HCT116 (cell line): ENCODE measurements around the gene UBTD2. TPM values are rescaled to one million over a fixed set of nuclear protein-coding genes. Genes with fewer than 3 reads are reported as not detected.

Source experiments
- ATAC-seq: fragments of 200-7000 bp; cut with Tn5 transposase; 2 replicates; pipeline ENCODE4 v1.9.1; 2020; ENCODE audit warnings: mild to moderate bottlenecking, moderate library complexity
- BruUV-seq: library from RNA; stranded (reverse); fragments of 400-500 nt; replicated peaks from 2 replicates; lab custom pipeline; 2021; lab: Mats Ljungman, UMichigan
- CTCF ChIA-PET: fragments of 300-600 bp; sonication (Branson Sonifier 250); formaldehyde crosslinking; loops from one replicate; lab custom pipeline; 2021; ENCODE audit warnings: antibody characterized with exemption; lab: Charles Lee
- POLR2A ChIA-PET: fragments of 300-600, 350-600 bp; sonication (Branson Sonifier 250); formaldehyde crosslinking; loops from one replicate; lab custom pipeline; 2021; ENCODE audit warnings: antibody characterized with exemption; lab: Charles Lee
- RAD21 ChIA-PET, 2 experiments: fragments of 300-600 bp; sonication (Branson Sonifier 250); formaldehyde crosslinking; loops; one replicate each; lab custom pipeline; 2023; ENCODE audit warnings: low total read pairs in 2 of 2; ENCODE audit not compliant: uncharacterized antibody in 2 of 2, unreplicated experiment in 2 of 2, low non-redundant PET in 1 of 2; lab: Charles Lee
- DNase-seq: peaks from one replicate; pipeline ENCODE4 v3.0.0-alpha.2; 2010; ENCODE audit warnings: low read depth, low spot score
- H2AFZ ChIP-seq: fragments of 200-600 bp; shearing (Covaris generic), sonication (generic); 2 replicates; pipeline ENCODE4 v1.6.1; 2017; ENCODE audit warnings: low read depth, mixed run types, mixed read lengths, antibody characterized with exemption, low read length; ENCODE audit not compliant: poor library complexity, severe bottlenecking
- H3K27ac ChIP-seq: 2 replicates; pipeline ENCODE4 v1.5.1; 2012; ENCODE audit warnings: low read depth, low read length
- H3K27me3 ChIP-seq: fragments of 200-600 bp; sonication (generic); 2 replicates; pipeline ENCODE4 v1.6.1; 2016; ENCODE audit warnings: mixed run types, low read length, mixed read lengths; ENCODE audit not compliant: insufficient read depth
- H3K36me3 ChIP-seq, 2 experiments: fragments of 200-500 bp in 1 of 2; fragments of 200-600 bp in 1 of 2; sonication (Bioruptor generic) in 1 of 2; sonication (generic) in 1 of 2; 2 replicates each; pipeline versions ENCODE4 v1.5.1 to v1.6.1; 2014 to 2016; ENCODE audit warnings: low read length in 2 of 2, inconsistent platforms in 1 of 2, mixed read lengths in 1 of 2, mixed run types in 1 of 2; ENCODE audit not compliant: insufficient read depth in 2 of 2, control insufficient read depth in 1 of 2
- H3K4me1 ChIP-seq, 2 experiments: fragments of 200-600 bp in 1 of 2; sonication (generic) in 1 of 2; 2 replicates each; pipeline versions ENCODE4 v1.5.1 to v1.6.1; 2012 to 2017; ENCODE audit warnings: low read length in 2 of 2, inconsistent platforms in 1 of 2, mild to moderate bottlenecking in 1 of 2, mixed read lengths in 1 of 2, mixed run types in 1 of 2, moderate library complexity in 1 of 2; ENCODE audit not compliant: insufficient read depth in 2 of 2, control insufficient read depth in 1 of 2
- H3K4me2 ChIP-seq: fragments of 200-600 bp; sonication (generic); 2 replicates; pipeline ENCODE4 v1.6.1; 2017; ENCODE audit warnings: mixed run types, low read length, mixed read lengths
- H3K4me3 ChIP-seq, 2 experiments: fragments of 200-600 bp in 1 of 2; sonication (generic) in 1 of 2; replicated peaks in 1 of 2; 2 replicates each; pipeline ENCODE4 v1.5.1; 2011 to 2016; ENCODE audit warnings: low read length in 2 of 2, control low read depth in 1 of 2, low read depth in 1 of 2, mild to moderate bottlenecking in 1 of 2, mixed read lengths in 1 of 2, mixed run types in 1 of 2
- H3K79me2 ChIP-seq: fragments of 200-600 bp; sonication (generic); 2 replicates; pipeline ENCODE4 v1.6.1; 2017; ENCODE audit warnings: mild to moderate bottlenecking, mixed run types, low read length, moderate library complexity, mixed read lengths; ENCODE audit not compliant: insufficient read depth
- H3K9ac ChIP-seq: fragments of 200-600 bp; sonication (generic); 2 replicates; pipeline ENCODE4 v1.6.1; 2016; ENCODE audit warnings: low read length, mixed read lengths
- H3K9me2 ChIP-seq: fragments of 200-600 bp; sonication (generic), shearing (Covaris generic); 2 replicates; pipeline ENCODE4 v1.6.1; 2017; ENCODE audit warnings: mixed run types, mild to moderate bottlenecking, moderate library complexity; ENCODE audit not compliant: insufficient read depth
- H3K9me3 ChIP-seq, 2 experiments: fragments of 200-500 bp in 1 of 2; fragments of 200-600 bp in 1 of 2; sonication (Bioruptor generic) in 1 of 2; sonication (generic) in 1 of 2; 2 replicates each; pipeline ENCODE4 v1.6.1; 2014 to 2017; ENCODE audit warnings: low read length in 2 of 2, mixed read lengths in 2 of 2, inconsistent platforms in 1 of 2, low read depth in 1 of 2, mild to moderate bottlenecking in 1 of 2, mixed run types in 1 of 2, moderate library complexity in 1 of 2; ENCODE audit not compliant: control insufficient read depth in 1 of 2, insufficient read depth in 1 of 2
- H4K20me1 ChIP-seq: fragments of 200-600 bp; sonication (generic), shearing (Covaris generic); 2 replicates; pipeline ENCODE4 v1.6.1; 2017; ENCODE audit warnings: mixed run types, mild to moderate bottlenecking, moderate library complexity; ENCODE audit not compliant: insufficient read depth
- CBX3 ChIP-seq: IDR thresholded peaks from 2 replicates; pipeline ENCODE4 v1.6.1; 2012; ENCODE audit warnings: low read depth
- CEBPB ChIP-seq: IDR thresholded peaks from 2 replicates; pipeline ENCODE4 v1.6.1; 2012; ENCODE audit warnings: low read depth
- EGR1 ChIP-seq: IDR thresholded peaks from 2 replicates; pipeline ENCODE4 v1.6.1; 2012; ENCODE audit warnings: low read depth
- ELF1 ChIP-seq: IDR thresholded peaks from 2 replicates; pipeline ENCODE4 v1.6.1; 2012; ENCODE audit warnings: low read depth, borderline replicate concordance
- EZH2 ChIP-seq: fragments of 200-600 bp; sonication (generic); IDR thresholded peaks from 2 replicates; pipeline ENCODE4 v1.6.1; 2017; ENCODE audit warnings: antibody characterized with exemption, mixed run types
- EZH2phosphoT487 ChIP-seq: fragments of 200-600 bp; IDR thresholded peaks from 2 replicates; pipeline ENCODE4 v1.6.1; 2018; ENCODE audit warnings: antibody characterized with exemption, borderline replicate concordance
- JUND ChIP-seq: IDR thresholded peaks from 2 replicates; pipeline ENCODE4 v1.6.1; 2012
- POLR2A ChIP-seq: IDR thresholded peaks from 2 replicates; pipeline ENCODE4 v1.7.0; 2011; ENCODE audit warnings: borderline replicate concordance; ENCODE audit not compliant: insufficient read depth, insufficient read length; ENCODE audit errors: extremely low read depth
- POLR2AphosphoS5 ChIP-seq: IDR thresholded peaks from 2 replicates; pipeline ENCODE4 v1.6.1; 2011; ENCODE audit warnings: mild to moderate bottlenecking, low read depth, low read length, moderate library complexity
- RAD21 ChIP-seq: IDR thresholded peaks from 2 replicates; pipeline ENCODE4 v1.6.1; 2012; ENCODE audit warnings: low read depth, mild to moderate bottlenecking
- SP1 ChIP-seq: IDR thresholded peaks from 2 replicates; pipeline ENCODE4 v1.6.1; 2012; ENCODE audit warnings: low read depth
- SRF ChIP-seq: IDR thresholded peaks from 2 replicates; pipeline ENCODE4 v1.6.1; 2012; ENCODE audit warnings: low read depth
- YY1 ChIP-seq: IDR thresholded peaks from 2 replicates; pipeline ENCODE4 v1.6.1; 2011; ENCODE audit warnings: low read length, low read depth, moderate library complexity, mild to moderate bottlenecking; ENCODE audit not compliant: insufficient replicate concordance; ENCODE audit errors: extremely low read depth
- ZFX ChIP-seq: fragments of 450-650 bp; IDR thresholded peaks from 2 replicates; pipeline ENCODE4 v1.6.1; 2017
- ZNF274 ChIP-seq: fragments of 200-500 bp; sonication (Bioruptor generic); IDR thresholded peaks from 2 replicates; pipeline ENCODE4 v1.6.1; 2014; ENCODE audit warnings: mild to moderate bottlenecking, low read depth, low read length, inconsistent platforms
- intact Hi-C: fragments of 100-400 bp; cut with micrococcal nuclease; formaldehyde crosslinking; loops from 2 replicates; pipeline ENCODE4 v1.10.0; 2022
- total RNA-seq: library from RNA; stranded (reverse); gene quantifications from one replicate; pipeline ENCODE4 v1.2.1, GENCODE V29; 2021; ENCODE audit not compliant: unreplicated experiment
- TF ChIP-seq, protein P1 (sequence below): IDR thresholded peaks from 2 replicates; pipeline ENCODE4 v1.6.1; 2011; ENCODE audit warnings: mild to moderate bottlenecking, low read length, moderate library complexity; ENCODE audit not compliant: insufficient replicate concordance; ENCODE audit errors: extremely low read depth
- TF ChIP-seq, protein P2 (sequence below), 3 experiments: fragments of 200-600 bp in 1 of 3; sonication (generic) in 1 of 3; IDR thresholded peaks in 2 of 3; conservative IDR thresholded peaks in 1 of 3; 2 replicates each; pipeline ENCODE4 v1.5.1; 2012 to 2017; ENCODE audit warnings: low read depth in 2 of 3, low read length in 2 of 3, antibody characterized with exemption in 1 of 3, borderline replicate concordance in 1 of 3, control low read depth in 1 of 3, mild to moderate bottlenecking in 1 of 3, mixed read lengths in 1 of 3, mixed run types in 1 of 3, moderate library complexity in 1 of 3; ENCODE audit not compliant: insufficient read depth in 1 of 3
- TF ChIP-seq, protein P3 (sequence below): IDR thresholded peaks from 2 replicates; pipeline ENCODE4 v1.6.1; 2012

The UBTD2 gene
- total RNA-seq, 1 experiment from 2014 or later, result 15.9 TPM

DNA sequence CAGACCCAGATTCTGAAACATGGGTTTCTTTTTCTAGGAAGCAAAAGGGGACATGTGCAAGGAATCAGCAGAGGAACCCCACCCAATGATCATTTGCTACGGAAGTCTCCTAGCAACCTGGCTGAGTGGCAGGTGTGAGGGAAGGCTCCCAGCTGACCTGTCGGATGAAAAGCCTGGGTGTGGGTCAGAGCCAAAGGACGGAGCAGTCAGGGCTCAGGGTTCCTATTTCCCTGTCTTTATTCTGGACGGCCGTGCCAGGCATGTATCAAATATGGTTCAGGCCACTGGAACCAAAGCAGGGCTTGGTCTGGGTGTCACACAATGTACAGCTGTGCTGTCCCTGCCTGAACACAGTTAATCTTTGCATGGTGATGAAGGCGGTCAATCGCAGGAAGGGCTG is 115.7 kb downstream of the UBTD2 start:
- ATAC-seq (no peak), DNase-seq (no peak)
- intact Hi-C loops, result no loop called here
- Histone ChIP-seq H3K27ac (no peak overlapping the region), H3K4me2 (no peak overlapping the region), H3K9me3 (no peaks in the 10 kb centered on the region), H3K27me3 (no peaks in the 10 kb centered on the region), H3K9me2 (no peaks in the 10 kb centered on the region), H3K79me2 (peaks cover 10% of the 10 kb centered on the region), H2AFZ (no peak overlapping the region), H3K4me3 (no peak overlapping the region), H4K20me1 (no peaks in the 10 kb centered on the region), H3K4me1 (peaks cover 0 to 9% of the 10 kb centered on the region in 2 experiments; a peak in 2 of 4 replicates), H3K9ac (no peak overlapping the region), H3K36me3 (no peaks in the 10 kb centered on the region)
- ChIA-PET POLR2A (no interaction called here), RAD21 (no interaction called here), CTCF (no interaction called here)
- BruUV-seq, result no TSS peak
- TF ChIP-seq ELF1, result no peak
- TF ChIP-seq RAD21, result no peak
- no peak for TF ChIP-seq SP1
- no peak for TF ChIP-seq ZNF274
- TF ChIP-seq, protein P1, sequence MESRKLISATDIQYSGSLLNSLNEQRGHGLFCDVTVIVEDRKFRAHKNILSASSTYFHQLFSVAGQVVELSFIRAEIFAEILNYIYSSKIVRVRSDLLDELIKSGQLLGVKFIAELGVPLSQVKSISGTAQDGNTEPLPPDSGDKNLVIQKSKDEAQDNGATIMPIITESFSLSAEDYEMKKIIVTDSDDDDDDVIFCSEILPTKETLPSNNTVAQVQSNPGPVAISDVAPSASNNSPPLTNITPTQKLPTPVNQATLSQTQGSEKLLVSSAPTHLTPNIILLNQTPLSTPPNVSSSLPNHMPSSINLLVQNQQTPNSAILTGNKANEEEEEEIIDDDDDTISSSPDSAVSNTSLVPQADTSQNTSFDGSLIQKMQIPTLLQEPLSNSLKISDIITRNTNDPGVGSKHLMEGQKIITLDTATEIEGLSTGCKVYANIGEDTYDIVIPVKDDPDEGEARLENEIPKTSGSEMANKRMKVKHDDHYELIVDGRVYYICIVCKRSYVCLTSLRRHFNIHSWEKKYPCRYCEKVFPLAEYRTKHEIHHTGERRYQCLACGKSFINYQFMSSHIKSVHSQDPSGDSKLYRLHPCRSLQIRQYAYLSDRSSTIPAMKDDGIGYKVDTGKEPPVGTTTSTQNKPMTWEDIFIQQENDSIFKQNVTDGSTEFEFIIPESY, result no peak

DNA sequence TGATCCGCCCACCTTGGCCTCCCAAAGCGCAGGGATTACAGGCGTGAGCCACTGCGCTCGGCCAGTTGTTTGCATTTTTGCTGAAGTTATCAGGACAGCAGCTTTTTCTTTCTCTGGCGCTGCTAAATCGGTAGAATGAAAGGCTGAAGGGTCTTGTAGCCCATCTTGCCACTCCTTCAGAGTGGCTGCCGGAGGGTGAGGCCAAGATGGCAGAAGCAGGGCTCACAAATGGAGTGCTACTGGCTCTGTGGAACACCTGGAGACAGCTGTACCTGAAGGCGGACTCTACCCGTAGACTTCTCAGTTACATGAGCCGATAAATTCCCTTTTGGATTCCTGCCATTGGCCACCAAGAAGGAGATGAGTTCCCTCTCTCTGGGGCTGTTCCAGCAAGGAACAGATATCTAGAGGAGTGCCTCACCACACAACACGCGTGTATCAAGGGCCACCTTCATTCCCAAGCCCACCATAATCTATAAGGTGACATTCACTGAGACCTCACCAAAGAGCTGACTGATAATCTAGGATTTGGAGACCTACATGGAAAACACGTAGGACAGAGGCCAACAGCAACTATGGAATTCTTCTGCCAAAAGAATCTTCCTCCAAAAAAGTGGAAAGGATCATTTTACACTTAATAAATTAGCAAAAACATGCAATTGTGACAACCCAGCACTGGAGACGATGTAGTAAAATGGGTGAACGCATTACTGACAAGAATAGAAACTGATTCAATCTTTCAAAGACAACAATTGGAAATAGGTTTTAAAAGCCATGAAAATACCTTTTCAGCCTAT is 117.3 kb downstream of the UBTD2 start:
- no peaks in the 10 kb centered on the region for H3K36me3 ChIP-seq
- H4K20me1 ChIP-seq, result no peaks in the 10 kb centered on the region
- DNase-seq (no peak), ATAC-seq (no peak)
- no peak overlapping the region for H3K4me2 ChIP-seq
- ChIA-PET CTCF (no interaction called here), RAD21 (no interaction called here), POLR2A (no interaction called here)
- H3K27me3 ChIP-seq, result no peaks in the 10 kb centered on the region
- no TSS peak for BruUV-seq
- H2AFZ ChIP-seq, result no peak overlapping the region
- peaks cover 8% of the 10 kb centered on the region for H3K79me2 ChIP-seq
- no peak overlapping the region for H3K9ac ChIP-seq
- no peak overlapping the region for H3K27ac ChIP-seq
- no peaks in the 10 kb centered on the region for H3K9me3 ChIP-seq
- H3K9me2 ChIP-seq, result no peaks in the 10 kb centered on the region
- no peak overlapping the region for H3K4me3 ChIP-seq
- H3K4me1 ChIP-seq, result no peaks in the 10 kb centered on the region; a peak in 2 of 4 replicates
- intact Hi-C loops, result no loop called here
- TF ChIP-seq CEBPB, result no peak
- no peak for TF ChIP-seq EZH2phosphoT487
- TF ChIP-seq, protein P2, sequence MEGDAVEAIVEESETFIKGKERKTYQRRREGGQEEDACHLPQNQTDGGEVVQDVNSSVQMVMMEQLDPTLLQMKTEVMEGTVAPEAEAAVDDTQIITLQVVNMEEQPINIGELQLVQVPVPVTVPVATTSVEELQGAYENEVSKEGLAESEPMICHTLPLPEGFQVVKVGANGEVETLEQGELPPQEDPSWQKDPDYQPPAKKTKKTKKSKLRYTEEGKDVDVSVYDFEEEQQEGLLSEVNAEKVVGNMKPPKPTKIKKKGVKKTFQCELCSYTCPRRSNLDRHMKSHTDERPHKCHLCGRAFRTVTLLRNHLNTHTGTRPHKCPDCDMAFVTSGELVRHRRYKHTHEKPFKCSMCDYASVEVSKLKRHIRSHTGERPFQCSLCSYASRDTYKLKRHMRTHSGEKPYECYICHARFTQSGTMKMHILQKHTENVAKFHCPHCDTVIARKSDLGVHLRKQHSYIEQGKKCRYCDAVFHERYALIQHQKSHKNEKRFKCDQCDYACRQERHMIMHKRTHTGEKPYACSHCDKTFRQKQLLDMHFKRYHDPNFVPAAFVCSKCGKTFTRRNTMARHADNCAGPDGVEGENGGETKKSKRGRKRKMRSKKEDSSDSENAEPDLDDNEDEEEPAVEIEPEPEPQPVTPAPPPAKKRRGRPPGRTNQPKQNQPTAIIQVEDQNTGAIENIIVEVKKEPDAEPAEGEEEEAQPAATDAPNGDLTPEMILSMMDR (IDR thresholded peaks at IDR 0.05 in 2 of 3, conservative IDR thresholded peaks at IDR 0.05 in 1 of 3; ENCODE audit: borderline replicate concordance in 1 of 3, insufficient read depth in 1 of 3, low read depth in 2 of 3, low read length in 2 of 3), result no peak
- TF ChIP-seq, protein P3, sequence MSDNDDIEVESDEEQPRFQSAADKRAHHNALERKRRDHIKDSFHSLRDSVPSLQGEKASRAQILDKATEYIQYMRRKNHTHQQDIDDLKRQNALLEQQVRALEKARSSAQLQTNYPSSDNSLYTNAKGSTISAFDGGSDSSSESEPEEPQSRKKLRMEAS, result no peak
- TF ChIP-seq EZH2, result no peak
- no peak for TF ChIP-seq ZFX
- TF ChIP-seq POLR2AphosphoS5, result no peak
- no peak for TF ChIP-seq YY1
- TF ChIP-seq POLR2A, result no peak
- no peak for TF ChIP-seq EGR1
- TF ChIP-seq JUND, result no peak
- no peak for TF ChIP-seq SRF
- TF ChIP-seq CBX3, result no peak
